ENCODE data around the gene ARNT2. TPM values are rescaled to one million over a fixed set of nuclear protein-coding genes. Genes with fewer than 3 reads are reported as not detected.

The ARNT2 gene
- total and polyA plus RNA-seq, 2 of the 13 experiments (the other 11 are each of a cell fraction or from before 2014, with no cell fraction given) = 0.69 to 1.7 TPM

- TF ChIP-seq ZNF281 (CRISPR knock-in tag; IDR thresholded peaks at IDR 0.05; ENCODE audit: borderline replicate concordance) = no peak
- TF ChIP-seq HOXA5 (CRISPR knock-in tag; IDR thresholded peaks at IDR 0.05) = no peak
Observed at GRCh38 chr15:80415358-80415670, 11.1 kb downstream of the ARNT2 start (continued).

GRCh38 chr15:80416702-80417101 is 12.5 kb downstream of the ARNT2 start:
- no peak for ATAC-seq
- Histone ChIP-seq H3K36me3 (replicated peaks in 1 of 2; ENCODE audit: control insufficient read depth in 1 of 2, insufficient read depth in 2 of 2, low read length in 2 of 2) (no peaks in the 10 kb centered on the region), H3K4me3 (replicated peaks in 1 of 3; ENCODE audit: insufficient read depth in 1 of 3, low read depth in 2 of 3, low read length in 3 of 3) (no peak overlapping the region), H3K4me2 (ENCODE audit: low read depth, low read length) (no peak overlapping the region), H3K27me3 (ENCODE audit: control insufficient read depth in 1 of 2, insufficient read depth in 2 of 2, low read length in 2 of 2) (no peaks in the 10 kb centered on the region; a peak in 1 of 5 replicates), H4K20me1 (ENCODE audit: insufficient read depth, low read length) (no peaks in the 10 kb centered on the region; the same call in 1 of the 2 replicates), H3K27ac (ENCODE audit: extremely low read length, insufficient read depth, low read length) (no peak overlapping the region), H3K4me1 (ENCODE audit: insufficient read depth, low read length) (no peaks in the 10 kb centered on the region), H3K9ac (ENCODE audit: insufficient read depth, low read depth, low read length) (no peak overlapping the region), H3K9me3 (ENCODE audit: low read length) (no peaks in the 10 kb centered on the region), H3K79me2 (ENCODE audit: insufficient read depth, low read length) (no peaks in the 10 kb centered on the region), H2AFZ (ENCODE audit: low read length) (no peak overlapping the region)
- ChIA-PET CTCF (ENCODE audit: low intra/inter-chr PET ratio, low total read pairs) (no interaction called here), POLR2A (no interaction called here)
- TF ChIP-seq ZNF703 (CRISPR knock-in tag; IDR thresholded peaks at IDR 0.05; ENCODE audit: borderline replicate concordance) = no peak
- no peak for TF ChIP-seq BHLHE40 (IDR thresholded peaks at IDR 0.05; ENCODE audit: low read length)
- no peak for TF ChIP-seq CREM (IDR thresholded peaks at IDR 0.05)
- TF ChIP-seq CREM (CRISPR knock-in tag; IDR thresholded peaks at IDR 0.05) = no peak
- no peak for TF ChIP-seq HMGXB4 (CRISPR knock-in tag; IDR thresholded peaks at IDR 0.05; ENCODE audit: borderline replicate concordance in 1 of 2, low read depth in 1 of 2)
- TF ChIP-seq KLF11 (CRISPR knock-in tag; IDR thresholded peaks at IDR 0.05) = no peak
- no peak for TF ChIP-seq ZNF672 (CRISPR knock-in tag; IDR thresholded peaks at IDR 0.05)
- no peak for TF ChIP-seq HIVEP1 (CRISPR knock-in tag; IDR thresholded peaks at IDR 0.05)
- no peak for TF ChIP-seq ZNF34 (CRISPR knock-in tag; IDR thresholded peaks at IDR 0.05; ENCODE audit: borderline replicate concordance)
- no peak for TF ChIP-seq SRSF4 (IDR thresholded peaks at IDR 0.05; ENCODE audit: low read depth, low read length, poor library complexity, severe bottlenecking)
- no peak for TF ChIP-seq MBNL3 (CRISPR knock-in tag; conservative IDR thresholded peaks at IDR 0.05)
- no peak for TF ChIP-seq ZNF431 (CRISPR knock-in tag; IDR thresholded peaks at IDR 0.05; ENCODE audit: borderline replicate concordance, low read depth)
- TF ChIP-seq MAF1 (CRISPR knock-in tag; IDR thresholded peaks at IDR 0.05; ENCODE audit: borderline replicate concordance) = no peak
- TF ChIP-seq MBD4 (IDR thresholded peaks at IDR 0.05; ENCODE audit: borderline replicate concordance, low read length) = no peak
- no peak for TF ChIP-seq KLF16 (CRISPR knock-in tag; IDR thresholded peaks at IDR 0.05)
- no peak for FAIRE-seq
- 41% methylated on average over 4 of the region's 4 CpGs for WGBS (ENCODE audit: low lambda C conversion rate)
- intact Hi-C loops (cut with micrococcal nuclease; ENCODE audit: unreplicated experiment) (loop anchor here (5.0 kb wide), 1 partner anchor 361 kb away; the partner anchor contains the start of gene CEMIP), in situ Hi-C loops (cut with HindIII; ENCODE audit: extremely low pct_ligation_motif_present, low pct_unique_long_range_greater_than_20kb) (no loop called here)
- no TSS peak for BruUV-seq (replicated peaks)
- DNase-seq (ENCODE audit: low spot score) = no peak

Measured in HepG2 (cell line).